Endometrium (tissue), 2 donors: Measurements from ENCODE around the gene CARS2.

Experiments used
- FAIRE-seq: peaks from 2 replicates; lab custom pipeline; 2012; peaks lifted over from hg19 to GRCh38; lab: Jason Lieb, UNC
- donor health status: control.
- donor health status: control.

CARS2 gene

DNA sequence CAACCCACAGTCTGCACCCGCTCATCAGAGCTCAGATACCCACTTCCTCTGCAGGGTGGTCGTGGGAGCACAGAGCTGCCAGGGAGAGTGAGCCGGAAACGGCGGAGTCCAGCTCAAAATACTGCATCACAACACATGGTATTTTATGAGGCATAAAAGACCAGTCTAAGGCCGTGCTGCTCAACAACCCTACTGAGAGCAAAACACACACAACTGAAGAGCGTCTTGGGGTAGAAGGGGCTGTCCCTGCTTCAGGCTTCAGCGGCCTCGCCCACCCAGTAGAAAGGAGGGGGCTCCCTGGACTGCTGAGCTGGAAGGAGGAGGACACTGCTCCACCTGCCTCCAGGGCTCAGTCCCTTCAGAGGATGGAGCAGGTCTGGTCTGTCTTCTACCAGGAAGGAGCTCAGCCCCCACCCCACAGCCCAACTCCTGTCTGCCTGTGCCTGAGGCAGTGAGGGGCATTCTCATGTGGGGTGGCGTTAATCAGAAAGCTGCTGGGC, 53.6 kb downstream of the CARS2 start:
- FAIRE-seq = no peak

DNA sequence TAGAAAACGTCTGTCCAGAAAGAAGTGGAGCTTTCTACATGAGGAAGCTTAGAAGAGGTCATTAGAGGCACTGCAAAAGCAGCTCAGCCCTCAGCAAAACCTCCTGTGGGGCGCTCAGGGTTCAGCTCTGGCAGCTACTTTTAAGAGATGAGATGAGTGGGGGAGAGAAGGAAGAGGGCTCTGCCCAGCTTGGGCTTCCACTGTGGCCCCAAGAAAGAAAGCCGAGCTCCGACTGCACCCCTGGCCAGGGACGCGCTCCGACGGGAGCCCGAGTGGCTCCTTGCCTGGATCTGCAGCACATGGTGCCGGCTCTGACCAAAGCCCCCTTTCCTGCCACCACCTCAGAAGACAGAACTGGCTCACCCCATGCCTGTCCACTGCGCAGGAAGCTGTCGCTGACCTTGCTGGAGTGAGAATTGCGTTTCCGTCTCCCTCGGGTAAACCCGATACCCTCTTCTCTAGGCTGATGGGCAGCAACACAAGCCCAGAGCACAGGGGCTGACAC, 54.1 kb downstream of the CARS2 start:
- FAIRE-seq = no peak

DNA sequence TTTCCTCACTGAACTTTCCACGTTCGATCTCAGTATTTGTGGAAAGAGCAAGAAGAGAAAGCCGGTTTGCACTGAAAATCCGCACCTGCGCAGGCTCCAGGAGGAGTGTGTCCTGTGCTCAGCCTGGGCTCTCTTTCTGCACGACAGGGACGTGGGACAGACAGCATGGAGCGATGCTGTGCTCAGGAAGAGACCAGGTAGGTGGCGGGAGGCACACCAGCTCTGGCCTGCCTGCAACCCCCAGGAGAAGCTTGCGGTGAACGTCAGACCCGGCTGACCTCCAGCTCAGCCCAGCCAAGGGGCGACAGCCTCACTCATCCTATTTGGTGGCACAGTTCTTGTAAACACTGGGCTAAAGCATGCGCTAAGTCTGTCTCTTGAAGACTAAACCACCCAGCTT, 54.6 kb downstream of the CARS2 start:
- FAIRE-seq = no peak

DNA sequence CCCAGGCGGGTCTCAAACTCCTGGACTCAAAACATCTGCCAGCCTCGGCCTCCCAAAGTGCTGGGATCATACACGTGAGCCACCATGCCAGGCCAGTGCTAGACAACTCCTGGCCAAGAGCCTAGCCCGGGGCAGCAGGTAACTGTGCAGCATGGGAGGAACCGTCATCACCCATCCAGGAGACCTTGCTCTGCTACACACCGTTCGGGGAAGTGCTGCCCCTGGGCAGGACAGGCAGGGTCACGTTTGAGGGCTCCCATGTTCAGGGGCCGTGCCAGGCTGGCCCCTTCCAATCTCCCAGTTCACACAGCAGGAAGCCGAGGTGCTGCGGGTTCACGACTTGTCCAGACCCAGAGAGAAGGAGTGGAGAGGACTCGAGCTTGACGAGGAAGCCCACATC, 55.5 kb downstream of the CARS2 start:
- FAIRE-seq = no peak

DNA sequence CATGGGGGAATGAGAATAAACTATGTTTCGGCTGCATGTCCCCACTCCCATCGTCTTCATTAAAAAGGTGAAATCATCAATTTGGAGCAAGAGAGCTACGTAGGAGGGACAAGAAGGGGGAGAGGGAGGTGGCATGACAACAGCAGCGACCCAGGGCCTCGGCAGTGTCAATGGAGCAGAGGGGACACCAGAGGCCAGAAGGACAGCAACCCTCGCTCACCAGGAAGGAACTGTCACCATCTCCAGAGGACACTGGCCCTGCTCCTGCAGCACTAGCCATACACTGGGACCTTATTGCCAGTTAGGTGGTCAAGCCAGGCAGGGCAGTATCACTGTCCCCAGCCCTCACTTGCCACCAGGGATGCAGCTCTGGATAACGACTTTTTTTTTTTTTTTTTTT, 56.4 kb downstream of the CARS2 start:
- FAIRE-seq = no peak

DNA sequence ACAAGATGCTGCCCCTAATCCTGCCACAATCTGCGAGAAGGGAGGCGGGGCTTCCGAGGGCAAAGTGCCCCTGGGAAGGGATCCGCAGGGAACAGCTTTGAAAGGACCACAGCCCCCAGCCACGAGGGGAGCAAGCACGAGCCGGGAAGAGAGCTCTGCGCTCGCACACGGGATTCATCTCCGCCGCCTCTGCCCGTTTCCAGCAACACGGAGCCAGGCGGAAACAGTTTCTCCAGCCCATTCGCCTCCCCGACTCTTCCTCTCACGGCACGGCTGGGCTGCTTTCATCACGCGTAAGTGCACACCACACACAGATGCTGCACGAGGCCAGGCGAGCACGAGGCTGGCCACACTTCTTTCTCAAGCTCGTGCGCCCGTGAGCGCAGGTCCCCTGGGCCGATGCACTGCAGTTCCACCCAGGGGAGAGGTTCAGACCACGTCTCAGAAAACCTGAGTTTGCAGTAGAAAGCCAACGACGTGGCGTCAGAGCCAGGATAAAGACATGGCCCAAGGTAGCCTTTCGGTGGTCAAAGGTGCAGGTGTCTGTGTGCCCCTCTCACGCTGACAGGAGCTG, 57.0 kb downstream of the CARS2 start:
- FAIRE-seq = no peak

DNA sequence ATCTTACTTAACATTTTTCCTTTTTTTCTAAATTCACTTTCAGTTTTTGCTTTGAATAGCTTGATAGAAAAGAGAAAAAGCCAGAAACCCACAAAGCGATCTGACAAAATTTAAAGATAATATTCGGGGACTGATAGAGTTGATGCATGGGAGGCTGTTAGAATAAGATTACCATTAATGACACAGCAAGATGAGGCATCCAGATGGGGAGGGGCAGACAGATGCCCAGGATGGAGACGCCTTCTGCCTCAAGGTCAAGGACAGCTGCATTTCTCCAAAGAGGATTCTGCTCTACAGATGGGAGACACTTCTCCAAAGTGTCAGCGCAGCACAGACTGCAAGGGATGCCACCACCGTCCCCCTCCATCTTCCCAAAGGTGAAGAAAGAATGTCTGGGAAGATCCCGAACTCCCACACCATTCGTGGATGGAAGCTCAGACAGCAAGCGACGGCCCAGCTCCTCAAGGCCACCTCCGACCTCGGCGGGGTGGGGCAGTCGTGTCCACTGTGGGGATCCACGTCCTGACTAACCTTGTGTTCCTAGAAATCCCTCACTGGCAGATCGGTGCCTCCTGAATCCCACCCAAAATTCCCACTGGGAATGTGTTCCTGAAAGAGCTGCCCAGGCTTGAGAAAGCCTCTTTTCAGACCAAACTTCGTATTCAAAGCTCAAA, 57.6 kb downstream of the CARS2 start:
- no peak for FAIRE-seq

DNA sequence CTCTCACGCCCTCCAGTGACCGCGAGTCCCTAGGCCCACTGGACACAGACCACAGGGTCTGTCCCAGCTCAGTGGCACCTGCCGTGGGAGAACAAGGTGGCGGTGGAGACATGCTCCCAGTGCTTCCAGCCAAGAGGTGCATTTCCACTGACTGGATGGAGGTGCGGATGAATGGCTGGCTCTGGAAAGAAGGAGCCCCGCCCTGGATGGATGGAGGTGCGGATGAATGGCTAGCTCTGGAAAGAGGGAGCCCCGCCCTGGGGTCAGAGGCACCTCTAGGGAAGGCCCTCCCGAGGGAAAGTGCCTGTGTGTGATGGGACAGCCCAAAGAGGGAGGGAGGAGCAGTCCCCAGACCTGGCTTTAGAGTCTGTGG, 58.6 kb downstream of the CARS2 start:
- FAIRE-seq = no peak

DNA sequence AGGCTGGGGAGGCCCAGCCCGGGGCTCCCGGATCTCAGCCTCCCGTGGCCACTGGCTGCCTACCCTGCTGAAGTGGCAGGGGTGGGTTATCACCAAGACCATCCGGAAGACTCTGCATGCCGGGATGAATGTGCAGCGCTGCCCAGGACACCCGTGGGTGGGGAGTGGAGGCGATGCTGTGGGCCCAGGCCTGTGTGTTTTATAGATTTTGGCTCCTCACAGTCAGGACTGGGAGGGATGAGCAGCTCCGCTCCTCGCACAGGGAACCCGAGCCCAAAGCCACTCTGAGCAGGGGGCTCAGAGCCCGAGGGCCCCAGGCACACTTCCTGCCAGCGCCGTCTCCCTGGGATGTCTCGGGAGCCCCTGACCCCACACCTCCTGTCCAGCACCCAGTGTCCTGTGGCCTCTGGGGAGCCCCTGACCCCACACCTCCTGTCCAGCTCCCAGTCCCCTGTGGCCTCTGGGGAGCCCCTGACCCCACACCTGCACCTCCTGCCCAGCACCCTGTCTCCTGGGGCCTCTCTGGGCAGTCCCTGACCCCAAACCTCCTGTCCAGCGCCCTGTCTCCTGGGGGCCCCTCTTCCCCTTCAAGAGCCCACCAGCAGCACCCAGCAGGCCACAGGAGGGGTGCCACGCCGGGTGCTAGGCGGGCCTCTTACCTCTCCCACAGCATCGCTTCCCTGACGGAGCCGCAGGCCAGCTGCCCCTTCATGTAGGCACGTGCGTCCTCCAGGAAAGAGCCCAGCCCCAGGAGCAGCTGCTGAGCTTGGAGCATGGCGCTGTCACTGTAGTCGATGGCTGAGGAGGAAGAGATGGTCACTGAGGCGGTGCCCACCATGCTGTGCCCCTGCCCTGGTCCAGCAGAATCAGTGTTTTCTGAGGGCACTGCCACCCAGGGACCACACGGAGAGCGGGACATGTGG, 59.2 kb downstream of the CARS2 start:
- no peak for FAIRE-seq

DNA sequence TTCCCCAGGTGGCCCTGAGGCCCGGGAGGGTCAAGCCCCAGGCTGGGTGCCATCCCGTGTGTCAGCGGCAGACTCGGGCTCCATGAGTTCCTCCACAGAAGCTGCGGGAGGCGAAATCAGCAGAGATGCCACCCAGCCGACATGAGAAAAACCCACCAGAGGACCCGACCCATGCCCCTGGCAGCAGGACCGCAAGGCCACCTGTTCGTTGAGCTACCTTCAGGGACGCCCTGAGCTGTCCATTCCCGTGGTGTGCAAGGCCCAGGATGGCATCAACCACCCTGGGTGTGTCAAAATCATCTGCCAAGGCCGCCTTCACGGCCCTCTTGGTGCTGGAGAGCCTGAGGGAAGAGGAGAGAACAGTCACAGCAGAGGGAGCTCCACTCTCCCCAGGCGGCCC, 60.2 kb downstream of the CARS2 start:
- FAIRE-seq = no peak

DNA sequence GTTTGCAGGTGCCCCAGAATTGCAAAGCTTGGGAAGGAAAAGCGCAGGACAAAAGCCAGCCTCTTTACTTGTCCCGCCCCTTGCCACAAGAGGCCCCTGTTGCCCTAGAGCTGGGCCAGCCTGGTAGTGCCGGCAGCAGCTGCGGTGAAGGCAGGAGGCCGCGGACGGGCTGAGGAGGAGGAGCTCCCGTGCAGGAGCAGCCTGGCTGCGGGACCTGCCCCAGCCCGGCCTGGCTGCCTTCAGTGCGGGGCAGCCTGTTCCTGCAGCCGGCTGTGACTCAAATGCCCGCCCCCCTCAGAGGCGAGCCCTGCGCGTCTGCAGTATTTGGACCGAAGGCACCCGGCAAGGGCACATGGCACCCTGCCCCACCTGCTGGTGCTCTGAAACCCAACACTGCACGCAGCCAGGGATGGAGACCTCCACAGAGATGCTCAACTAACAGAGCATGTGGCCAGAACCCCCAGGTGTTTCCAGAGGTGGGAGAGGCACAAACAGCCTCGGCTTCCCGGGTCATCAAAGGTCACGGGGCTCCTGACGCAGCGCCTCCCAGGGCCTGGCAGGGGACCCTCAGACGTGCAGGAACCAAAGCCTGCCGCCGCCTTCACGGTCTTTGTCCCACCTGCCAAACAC, 60.9 kb downstream of the CARS2 start:
- no peak for FAIRE-seq

DNA sequence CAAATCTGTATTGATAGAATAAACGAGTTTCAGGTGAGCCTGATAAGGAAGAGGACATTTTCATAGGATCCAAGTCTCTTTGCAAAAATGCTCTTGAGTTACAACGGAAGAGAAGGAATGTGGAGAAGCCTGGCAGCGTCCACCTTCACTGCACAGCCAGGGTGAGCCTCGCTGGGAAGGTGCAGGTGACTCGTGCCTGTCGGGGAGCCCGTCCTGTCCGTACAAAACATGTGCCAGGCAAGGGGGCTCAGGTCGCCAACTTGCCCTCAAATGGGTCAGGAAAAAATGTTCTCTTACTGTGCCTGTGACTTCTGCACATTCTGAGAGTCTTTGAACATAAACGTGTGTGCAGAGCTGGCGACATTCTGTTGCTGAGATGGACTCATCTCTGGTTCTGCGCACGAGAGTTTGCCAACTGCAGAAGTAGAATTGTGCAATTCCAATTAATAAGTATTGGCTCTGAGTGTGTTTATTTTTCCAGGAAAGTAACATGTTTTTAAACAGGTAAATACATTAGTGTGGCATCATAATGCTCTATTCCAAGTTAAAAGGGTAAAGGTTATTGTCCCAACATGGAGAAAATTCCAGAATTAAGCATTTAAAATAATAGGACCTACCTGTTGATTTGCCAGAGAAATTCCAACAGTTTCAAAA, 62.0 kb downstream of the CARS2 start:
- FAIRE-seq = no peak

DNA sequence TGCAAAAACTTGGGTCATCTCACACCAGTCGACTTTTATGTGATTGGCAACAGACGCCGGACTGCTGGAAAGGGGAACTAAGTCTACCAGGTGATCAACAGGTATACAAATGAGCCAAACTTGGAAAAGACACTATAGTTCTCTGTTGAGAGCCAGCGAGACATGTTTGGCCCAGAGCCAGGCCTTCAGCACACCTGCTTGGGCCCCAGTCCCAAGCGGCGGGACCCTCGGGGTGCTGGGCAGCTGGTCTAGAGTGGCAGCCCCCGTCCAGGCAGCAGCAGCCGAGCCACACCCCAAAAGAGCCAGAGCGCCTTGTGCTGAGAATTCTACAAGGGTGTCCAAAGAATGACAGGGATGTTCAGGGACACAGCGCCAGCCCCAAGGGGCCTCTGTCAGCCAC, 62.6 kb downstream of the CARS2 start:
- FAIRE-seq = no peak

DNA sequence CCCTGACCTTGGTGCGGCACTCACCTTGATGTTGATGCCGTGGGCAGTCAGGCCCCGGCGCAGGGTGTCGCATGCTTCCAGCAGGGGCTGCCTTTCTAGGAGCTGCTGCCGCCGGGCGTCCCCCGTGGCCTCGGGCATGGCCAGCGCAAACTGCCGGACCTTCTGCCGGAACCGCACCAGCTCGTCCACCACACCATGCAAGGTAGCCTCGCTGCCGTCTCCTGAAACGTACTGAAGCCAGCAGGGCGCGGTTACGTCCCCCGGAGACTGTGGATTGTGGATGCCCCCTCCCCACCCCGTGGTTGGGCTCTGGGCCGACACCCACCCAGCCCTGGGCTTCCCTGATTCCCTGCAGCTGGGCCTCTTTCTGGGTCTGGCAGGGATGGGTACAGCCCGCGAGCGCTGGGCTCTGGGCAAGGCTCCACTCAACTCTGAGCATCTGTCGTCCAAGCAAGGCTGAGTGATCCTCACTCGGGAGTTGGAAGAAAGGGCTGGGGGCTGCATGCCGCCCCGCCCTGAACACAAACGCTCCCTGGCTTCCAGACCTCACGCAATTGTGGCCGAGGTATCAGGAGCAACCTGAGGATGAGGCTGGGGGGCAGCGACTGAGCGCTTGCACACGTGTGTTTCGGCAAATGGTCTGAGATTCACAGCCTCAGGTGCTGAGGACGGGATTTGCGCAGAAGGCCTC, 63.5 kb downstream of the CARS2 start:
- FAIRE-seq = no peak

DNA sequence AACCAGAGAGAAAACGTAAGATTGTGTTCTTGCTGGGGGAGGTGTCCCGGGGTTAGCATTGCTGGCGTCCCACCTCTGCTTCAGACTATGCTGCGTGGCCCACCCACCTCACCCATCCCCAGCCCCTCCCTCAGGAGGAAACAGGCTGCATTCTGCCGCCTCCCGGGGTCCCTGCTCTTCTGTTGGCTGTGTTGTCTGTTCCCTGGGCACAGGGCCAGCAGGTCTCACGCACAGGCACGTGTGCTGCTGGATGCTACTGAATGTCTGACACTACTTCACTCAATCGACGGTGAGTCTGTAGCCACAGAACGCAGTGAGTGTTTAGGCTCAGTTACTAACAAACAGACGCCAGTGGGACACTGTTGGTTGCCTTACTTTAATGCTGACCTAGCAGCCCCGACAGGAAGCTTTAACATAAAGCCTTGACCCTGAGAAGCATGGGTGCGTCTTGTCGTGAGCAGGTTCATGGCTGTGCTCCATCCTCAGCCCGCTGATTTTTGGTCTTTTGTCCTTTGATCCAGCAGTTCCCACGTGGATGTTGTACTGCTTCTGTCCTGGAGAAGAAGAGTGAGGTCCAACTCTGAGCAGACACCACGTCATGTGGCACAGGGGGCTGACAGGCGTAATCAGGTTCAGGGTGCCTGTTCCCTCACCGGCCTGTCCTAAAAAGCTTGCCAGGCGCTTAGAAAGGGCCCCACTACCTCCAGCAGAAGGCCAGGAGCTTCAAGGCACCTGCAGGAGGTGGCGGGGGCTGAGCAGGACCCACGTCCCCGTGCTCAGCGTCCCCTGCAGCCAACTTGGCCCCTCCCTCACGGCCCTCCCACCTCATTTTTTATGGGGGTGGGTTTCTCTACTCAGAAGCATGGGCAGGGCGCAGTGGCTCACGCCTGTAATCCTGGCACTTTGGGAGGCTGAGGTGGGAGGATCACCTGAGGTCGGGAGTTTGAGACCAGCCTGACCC, 64.6 kb downstream of the CARS2 start:
- no peak for FAIRE-seq

DNA sequence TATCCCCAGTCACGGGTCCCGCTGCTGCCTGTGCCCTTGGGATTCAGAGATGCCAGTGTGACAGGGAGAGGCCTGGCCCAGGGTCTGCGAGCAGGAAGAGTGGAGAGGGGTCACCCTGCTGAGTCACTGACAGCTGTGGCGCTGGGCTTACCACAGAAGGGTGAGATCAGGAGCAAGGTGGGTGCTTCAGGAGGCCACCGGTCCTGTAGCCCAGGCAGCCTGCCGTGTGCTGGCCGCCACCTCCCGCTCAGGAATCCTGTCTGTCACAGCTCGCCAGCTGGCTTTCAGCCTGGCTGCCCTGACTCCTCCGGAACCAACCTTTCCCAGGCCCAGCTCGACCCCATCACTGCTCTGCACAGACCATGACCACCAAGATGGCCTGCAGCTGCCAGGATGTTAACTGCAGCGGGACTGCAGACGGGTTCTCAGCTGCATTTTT, 65.3 kb downstream of the CARS2 start:
- FAIRE-seq = no peak

DNA sequence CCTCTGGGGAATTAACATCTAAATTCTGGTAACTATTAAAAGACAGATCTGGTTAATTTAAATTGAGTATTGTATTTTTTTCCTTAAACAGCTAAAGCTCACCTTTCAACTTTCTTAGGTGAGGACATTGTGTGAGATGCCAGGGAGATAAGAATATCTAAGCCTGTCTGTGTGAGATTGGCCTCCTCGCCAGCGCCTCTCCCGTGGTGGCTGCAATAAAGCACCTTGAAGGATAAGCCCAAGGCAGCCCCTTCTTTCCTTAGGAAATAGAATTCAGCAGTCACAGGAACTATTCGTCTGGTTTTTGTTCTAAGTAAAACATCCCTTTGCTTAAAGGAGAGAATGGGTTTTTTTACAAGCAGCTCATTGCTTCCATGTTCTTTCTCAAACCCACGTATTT, 66.0 kb downstream of the CARS2 start:
- FAIRE-seq = no peak

DNA sequence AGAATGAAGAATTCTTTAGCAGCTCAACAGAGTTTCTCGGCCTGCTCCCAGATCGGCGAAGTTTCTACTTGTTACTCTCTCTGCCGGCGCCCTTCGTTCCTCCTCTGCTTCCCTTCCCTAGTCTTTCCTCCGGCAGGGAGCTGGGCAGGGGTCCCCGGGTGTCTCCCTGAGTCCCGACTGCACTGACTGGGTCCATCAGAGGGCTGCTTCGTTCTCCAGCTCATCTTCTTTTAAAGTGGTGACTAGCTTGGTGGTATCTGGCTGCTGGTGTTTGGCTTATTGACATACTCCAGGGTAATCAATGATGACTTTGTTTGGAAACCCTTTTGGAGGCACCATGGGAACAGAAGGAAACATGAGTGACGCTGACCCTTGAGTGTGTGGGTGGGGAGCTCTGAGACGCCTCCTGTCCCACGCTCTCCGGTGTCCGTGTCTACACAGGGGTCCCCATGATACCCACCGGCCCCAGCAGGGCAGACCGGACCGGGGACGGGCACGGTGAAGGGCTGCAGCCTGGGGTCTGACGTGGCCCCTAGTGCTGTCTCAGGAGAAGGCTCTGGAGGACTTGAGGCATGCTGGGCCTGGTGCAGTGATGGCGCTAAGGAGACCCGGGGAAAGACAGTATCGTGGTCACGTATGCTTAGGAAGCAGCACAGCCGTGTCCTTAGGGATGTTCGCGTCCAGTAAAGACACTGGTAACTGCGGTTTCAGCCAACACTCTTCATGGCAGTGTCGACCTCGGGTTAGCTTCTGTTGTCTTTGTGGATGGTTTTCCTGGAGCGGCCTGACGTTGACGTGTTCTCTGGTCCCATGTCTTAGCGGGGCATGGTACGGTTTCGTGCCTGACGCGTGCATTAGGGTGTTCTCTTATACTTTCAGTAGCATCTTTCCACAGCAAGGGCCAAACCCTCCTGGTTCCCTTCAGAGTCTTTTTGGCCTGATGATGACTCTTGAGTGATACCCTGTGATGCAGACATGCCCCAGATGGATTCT, 66.8 kb downstream of the CARS2 start:
- no peak for FAIRE-seq

DNA sequence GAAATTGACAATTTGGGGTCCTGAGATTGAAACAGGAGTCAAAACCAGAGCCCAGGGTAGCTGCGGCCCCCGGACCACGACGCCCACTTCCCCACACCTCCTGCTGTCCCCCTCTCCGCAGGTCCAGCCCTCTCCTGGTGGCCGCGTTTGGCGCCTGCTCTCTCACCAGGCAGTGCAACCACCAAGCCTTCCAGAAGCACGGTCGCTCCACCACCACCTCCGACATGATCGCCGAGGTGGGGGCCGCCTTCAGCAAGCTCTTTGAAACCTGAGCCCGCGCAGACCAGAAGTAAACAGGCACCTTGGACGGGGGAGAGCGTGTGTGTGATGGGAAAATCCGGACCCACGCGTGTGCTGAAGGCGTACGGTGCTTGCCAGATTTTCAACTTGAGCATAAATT, 67.7 kb downstream of the CARS2 start:
- FAIRE-seq = no peak
